SJSA1 (cell line): ENCODE data around the gene UBQLN4. TPM values are rescaled to one million over a fixed set of nuclear protein-coding genes. Genes with fewer than 3 reads are reported as not detected.

Source experiments
- DNase-seq, 2 experiments: peaks; one replicate each; pipeline ENCODE4 v3.0.0-alpha.2; 2015 to 2020; ENCODE audit warnings: low spot score in 2 of 2, low read depth in 1 of 2
- H3K27ac ChIP-seq: fragments of 250-450 bp; sonication (Bioruptor Pico); 2 replicates; pipeline ENCODE4 v1.5.1; 2020; ENCODE audit warnings: mild to moderate bottlenecking, moderate library complexity
- H3K27me3 ChIP-seq: fragments of 250-450 bp; sonication (Bioruptor Pico); replicated peaks from 2 replicates; pipeline ENCODE4 v1.5.1; 2020; ENCODE audit warnings: mild to moderate bottlenecking, moderate library complexity
- H3K36me3 ChIP-seq: fragments of 250-450 bp; sonication (Bioruptor Pico); 2 replicates; pipeline ENCODE4 v1.5.1; 2020; ENCODE audit warnings: mild to moderate bottlenecking
- H3K4me1 ChIP-seq: fragments of 250-450 bp; sonication (Bioruptor Pico); replicated peaks from 2 replicates; pipeline ENCODE4 v1.6.1; 2021; ENCODE audit warnings: mild to moderate bottlenecking
- H3K4me3 ChIP-seq: fragments of 250-450 bp; sonication (Bioruptor Pico); 2 replicates; pipeline ENCODE4 v1.5.1; 2020; ENCODE audit warnings: mild to moderate bottlenecking
- H3K9me3 ChIP-seq: fragments of 250-450 bp; sonication (Bioruptor Pico); replicated peaks from 2 replicates; pipeline ENCODE4 v1.5.1; 2020; ENCODE audit warnings: mild to moderate bottlenecking
- total RNA-seq: library from RNA; depleted of rRNA; stranded (reverse); fragments of >200 nt; shearing (Covaris generic); gene quantifications from 2 replicates; pipeline ENCODE4 v1.2.3, GENCODE V29; 2014

Gene UBQLN4
- total RNA-seq, 1 experiment from 2014 or later: 18.2 TPM

GRCh38 chr1:156004843-156005584 is 48.6 kb downstream of the UBQLN4 start:
- Histone ChIP-seq H3K27me3 (no peaks in the 10 kb centered on the region), H3K27ac (no peak overlapping the region), H3K9me3 (no peaks in the 10 kb centered on the region), H3K36me3 (peaks cover 22% of the 10 kb centered on the region), H3K4me1 (no peaks in the 10 kb centered on the region), H3K4me3 (no peak overlapping the region)
- DNase-seq: no peak

GRCh38 chr1:156003923-156004188 is 49.7 kb downstream of the UBQLN4 start:
- H3K36me3 ChIP-seq: peaks cover 12% of the 10 kb centered on the region
- no peaks in the 10 kb centered on the region for H3K27me3 ChIP-seq
- no peak overlapping the region for H3K4me3 ChIP-seq
- H3K27ac ChIP-seq: no peak overlapping the region
- H3K9me3 ChIP-seq: no peaks in the 10 kb centered on the region
- H3K4me1 ChIP-seq: no peaks in the 10 kb centered on the region
- no peak for DNase-seq

GRCh38 chr1:156002188-156002911 is 51.2 kb downstream of the UBQLN4 start:
- Histone ChIP-seq H3K9me3 (no peaks in the 10 kb centered on the region), H3K4me3 (no peak overlapping the region), H3K27ac (no peak overlapping the region), H3K27me3 (no peaks in the 10 kb centered on the region), H3K36me3 (peaks cover 6% of the 10 kb centered on the region), H3K4me1 (no peaks in the 10 kb centered on the region)
- no peak for DNase-seq

- Histone ChIP-seq H3K27ac (no peak overlapping the region), H3K9me3 (no peaks in the 10 kb centered on the region), H3K27me3 (no peaks in the 10 kb centered on the region), H3K36me3 (peaks cover under 1% of the 10 kb centered on the region), H3K4me1 (no peaks in the 10 kb centered on the region), H3K4me3 (no peak overlapping the region)
- no peak for DNase-seq
Observed at GRCh38 chr1:156001662-156002171, 51.9 kb downstream of the UBQLN4 start.

GRCh38 chr1:156001021-156001661 is 52.5 kb downstream of the UBQLN4 start:
- Histone ChIP-seq H3K9me3 (no peaks in the 10 kb centered on the region), H3K4me1 (no peaks in the 10 kb centered on the region), H3K27me3 (no peaks in the 10 kb centered on the region), H3K4me3 (no peak overlapping the region), H3K27ac (no peak overlapping the region), H3K36me3 (no peaks in the 10 kb centered on the region)
- DNase-seq: no peak

GRCh38 chr1:155999964-156000363 is 53.6 kb downstream of the UBQLN4 start:
- Histone ChIP-seq H3K27ac (no peak overlapping the region), H3K4me3 (no peak overlapping the region), H3K27me3 (no peaks in the 10 kb centered on the region), H3K36me3 (no peaks in the 10 kb centered on the region), H3K9me3 (no peaks in the 10 kb centered on the region), H3K4me1 (no peaks in the 10 kb centered on the region)
- no peak for DNase-seq

DNA sequence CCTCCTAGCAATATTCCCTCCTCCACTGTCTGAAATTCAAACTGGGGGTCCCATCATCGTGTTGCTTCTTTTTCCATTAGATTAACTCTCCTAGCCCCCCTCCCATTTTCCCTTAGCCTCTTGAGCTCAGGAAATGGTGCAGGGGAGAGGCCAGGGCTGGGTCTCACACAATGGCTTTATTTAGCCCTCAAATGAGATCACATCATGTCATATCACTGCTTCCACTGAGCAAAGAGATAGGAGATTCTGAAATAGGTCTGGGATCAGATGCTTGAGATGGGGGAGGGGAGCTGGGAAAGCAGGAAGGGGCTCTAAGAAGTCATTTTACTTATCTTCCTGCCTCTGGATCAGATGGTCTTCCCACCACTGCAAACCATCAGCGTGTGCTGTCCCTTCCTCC is 57.4 kb downstream of the UBQLN4 start:
- no peak overlapping the region for H3K4me3 ChIP-seq
- no peaks in the 10 kb centered on the region for H3K27me3 ChIP-seq
- DNase-seq: no peak
- no peak overlapping the region for H3K27ac ChIP-seq
- H3K36me3 ChIP-seq: no peaks in the 10 kb centered on the region
- H3K9me3 ChIP-seq: no peaks in the 10 kb centered on the region
- peaks cover 2% of the 10 kb centered on the region; the same call in 1 of the 2 replicates for H3K4me1 ChIP-seq

DNA sequence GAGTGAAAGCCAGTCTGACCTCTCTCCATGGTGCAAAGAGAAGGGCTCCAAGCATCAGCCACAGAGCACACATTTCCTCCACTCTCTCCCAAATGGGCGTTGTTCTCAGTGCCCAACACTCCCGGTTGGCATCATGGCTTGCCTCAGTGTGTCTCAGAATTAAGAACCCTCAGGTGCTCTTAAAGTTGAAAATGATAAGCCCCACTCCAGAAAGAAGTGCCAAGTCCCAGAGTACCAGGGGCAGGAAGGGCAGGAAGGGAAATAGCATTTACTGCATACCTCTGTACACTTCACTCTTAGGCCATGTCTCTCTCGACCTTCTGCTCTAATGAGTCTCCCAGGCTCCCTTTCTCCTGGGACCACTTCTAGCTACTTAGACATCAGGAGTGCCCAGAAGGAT is 60.0 kb downstream of the UBQLN4 start:
- no peak overlapping the region for H3K4me3 ChIP-seq

DNA sequence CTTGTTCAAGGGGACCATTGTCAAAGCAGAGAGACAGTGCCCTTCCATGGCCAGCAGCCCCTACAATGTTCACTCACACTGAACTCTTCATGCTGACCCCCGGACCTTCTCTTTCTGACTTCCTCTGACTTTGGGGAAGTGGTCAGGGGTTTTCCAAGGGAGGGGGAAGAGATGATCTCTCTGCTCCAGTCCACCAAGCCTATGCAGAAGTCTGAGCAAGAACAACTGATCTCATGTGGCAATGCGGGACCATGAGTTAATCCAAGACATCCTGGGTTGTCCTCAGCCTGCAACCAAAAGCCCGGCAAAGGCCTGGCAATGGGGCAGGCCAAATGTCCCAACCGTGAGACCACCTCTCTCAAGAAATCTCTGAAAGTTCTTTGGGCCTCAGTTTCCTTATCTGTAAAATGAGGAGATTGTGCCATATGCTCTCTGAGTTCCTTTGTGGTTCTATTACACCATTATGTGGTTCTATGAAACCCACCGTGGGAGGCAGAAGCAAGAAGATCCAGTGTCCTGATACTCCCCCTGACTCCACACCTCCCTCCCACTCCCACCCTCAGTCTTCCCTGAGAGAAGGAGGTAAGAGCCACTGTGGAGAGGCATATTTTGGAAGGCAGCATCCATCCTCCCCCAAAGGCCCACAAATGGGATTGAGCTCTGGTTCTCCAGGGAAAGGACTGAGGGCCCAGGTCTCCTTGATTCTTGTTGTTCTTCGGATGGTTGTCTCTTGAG is 63.4 kb downstream of the UBQLN4 start:
- DNase-seq: no peak
- Histone ChIP-seq H3K9me3 (no peaks in the 10 kb centered on the region), H3K27ac (no peak overlapping the region), H3K4me1 (peaks cover 8% of the 10 kb centered on the region; the same call in 1 of the 2 replicates), H3K4me3 (no peak overlapping the region), H3K36me3 (no peaks in the 10 kb centered on the region), H3K27me3 (no peaks in the 10 kb centered on the region)

More for the DNA sequence above, 60.0 kb downstream of the UBQLN4 start:
- Histone ChIP-seq H3K9me3 (no peaks in the 10 kb centered on the region), H3K27me3 (no peaks in the 10 kb centered on the region), H3K4me1 (peaks cover 8% of the 10 kb centered on the region; the same call in 1 of the 2 replicates), H3K27ac (no peak overlapping the region), H3K36me3 (no peaks in the 10 kb centered on the region)
- no peak for DNase-seq

DNA sequence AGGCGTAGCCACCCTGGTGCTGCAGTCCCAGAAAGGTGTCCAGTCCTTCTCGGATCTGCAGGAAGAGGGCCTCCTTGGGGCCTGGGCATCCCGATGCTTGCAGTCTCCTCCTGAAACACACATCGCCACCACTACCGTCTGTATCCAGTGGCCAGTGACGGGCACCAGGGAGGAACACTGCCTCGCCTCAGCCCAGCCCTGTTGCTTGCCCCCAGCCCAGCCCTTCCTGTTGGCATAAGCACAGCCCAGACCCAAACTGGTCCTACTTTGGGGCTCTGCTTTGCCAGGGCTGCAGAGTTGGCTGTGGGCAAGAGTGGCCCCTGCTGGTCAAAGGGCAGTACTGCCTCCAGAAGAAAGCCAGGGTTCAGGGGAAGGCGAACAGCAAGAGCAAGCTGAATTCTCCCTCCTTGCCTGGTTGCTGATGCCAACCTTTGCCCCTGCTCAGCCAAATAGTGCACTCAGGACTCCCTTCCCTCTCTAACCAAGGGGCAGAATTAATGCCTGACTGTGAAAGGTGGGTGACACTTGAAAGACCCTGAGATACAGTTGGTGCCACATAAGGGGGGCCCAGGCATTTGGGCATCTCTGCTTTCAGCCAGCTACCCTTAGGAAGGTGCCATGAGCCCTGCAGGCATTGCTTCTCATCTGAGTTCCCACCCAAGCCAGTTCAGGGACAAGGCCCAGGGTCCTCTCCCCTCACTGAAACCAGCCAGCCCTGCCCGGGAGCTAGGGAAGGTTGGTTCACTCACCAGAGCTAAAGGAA is 64.2 kb downstream of the UBQLN4 start:
- H3K4me3 ChIP-seq: no peak overlapping the region
- no peak overlapping the region for H3K27ac ChIP-seq
- H3K36me3 ChIP-seq: no peaks in the 10 kb centered on the region
- H3K9me3 ChIP-seq: no peaks in the 10 kb centered on the region
- no peaks in the 10 kb centered on the region for H3K27me3 ChIP-seq
- DNase-seq: peak; percentile 70 to 77
- peaks cover 8% of the 10 kb centered on the region; the same call in 1 of the 2 replicates for H3K4me1 ChIP-seq
